ENCODE results near the gene ZNF646. TPM values are rescaled to one million over a fixed set of nuclear protein-coding genes. Genes with fewer than 3 reads are reported as not detected.

Gene ZNF646
- total RNA-seq, 4 donors from 2014 or later: 13.3 to 20.1 (median 17.7) TPM

DNA sequence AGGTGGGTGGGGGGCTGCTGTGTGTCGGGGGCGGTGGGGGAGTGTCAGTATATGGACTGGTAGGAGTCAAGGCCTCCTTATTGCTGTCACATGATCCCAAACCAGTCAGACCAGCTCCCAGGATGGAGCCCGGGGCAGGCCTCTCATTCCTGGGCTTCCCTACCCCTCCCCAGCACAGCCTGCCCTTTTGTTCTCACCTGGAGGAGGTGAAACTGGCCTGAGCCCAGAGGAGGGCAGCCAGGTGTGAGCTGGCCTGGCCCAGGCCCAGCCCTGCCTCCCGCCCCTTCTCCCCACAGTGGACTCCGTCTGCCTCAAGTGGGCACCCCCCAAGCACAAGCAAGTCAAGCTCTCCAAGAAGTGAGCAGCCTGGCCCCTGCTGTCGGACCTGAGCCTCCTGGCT, 56.7 kb downstream of the ZNF646 start:
- WGBS, 2 donors: 17 to 41% methylated on average over 4 to 5 of the region's 6 CpGs
- peak in 1 of 2 donors; percentile 26 for TF ChIP-seq POLR2A (IDR thresholded peaks at IDR 0.05)
- TF ChIP-seq, protein P1, sequence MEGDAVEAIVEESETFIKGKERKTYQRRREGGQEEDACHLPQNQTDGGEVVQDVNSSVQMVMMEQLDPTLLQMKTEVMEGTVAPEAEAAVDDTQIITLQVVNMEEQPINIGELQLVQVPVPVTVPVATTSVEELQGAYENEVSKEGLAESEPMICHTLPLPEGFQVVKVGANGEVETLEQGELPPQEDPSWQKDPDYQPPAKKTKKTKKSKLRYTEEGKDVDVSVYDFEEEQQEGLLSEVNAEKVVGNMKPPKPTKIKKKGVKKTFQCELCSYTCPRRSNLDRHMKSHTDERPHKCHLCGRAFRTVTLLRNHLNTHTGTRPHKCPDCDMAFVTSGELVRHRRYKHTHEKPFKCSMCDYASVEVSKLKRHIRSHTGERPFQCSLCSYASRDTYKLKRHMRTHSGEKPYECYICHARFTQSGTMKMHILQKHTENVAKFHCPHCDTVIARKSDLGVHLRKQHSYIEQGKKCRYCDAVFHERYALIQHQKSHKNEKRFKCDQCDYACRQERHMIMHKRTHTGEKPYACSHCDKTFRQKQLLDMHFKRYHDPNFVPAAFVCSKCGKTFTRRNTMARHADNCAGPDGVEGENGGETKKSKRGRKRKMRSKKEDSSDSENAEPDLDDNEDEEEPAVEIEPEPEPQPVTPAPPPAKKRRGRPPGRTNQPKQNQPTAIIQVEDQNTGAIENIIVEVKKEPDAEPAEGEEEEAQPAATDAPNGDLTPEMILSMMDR (IDR thresholded peaks at IDR 0.05): peak in 1 of 6 experiments; percentile 23
- Histone ChIP-seq H3K4me3 (replicated peaks in 1 of 3) (no peak overlapping the region), H3K4me1 (peaks cover 68 to 76% of the 10 kb centered on the region in 2 donors), H3K27ac (peak overlapping the region; percentile 76 to 96 (median 92)), H3K27me3 (no peaks in the 10 kb centered on the region), H3K9me3 (no peaks in the 10 kb centered on the region), H3K36me3 (peaks cover 11 to 29% of the 10 kb centered on the region in 2 donors)
- intact Hi-C loops (cut with DNase I): no loop called here
- peak; percentile 99 for DNase-seq

DNA sequence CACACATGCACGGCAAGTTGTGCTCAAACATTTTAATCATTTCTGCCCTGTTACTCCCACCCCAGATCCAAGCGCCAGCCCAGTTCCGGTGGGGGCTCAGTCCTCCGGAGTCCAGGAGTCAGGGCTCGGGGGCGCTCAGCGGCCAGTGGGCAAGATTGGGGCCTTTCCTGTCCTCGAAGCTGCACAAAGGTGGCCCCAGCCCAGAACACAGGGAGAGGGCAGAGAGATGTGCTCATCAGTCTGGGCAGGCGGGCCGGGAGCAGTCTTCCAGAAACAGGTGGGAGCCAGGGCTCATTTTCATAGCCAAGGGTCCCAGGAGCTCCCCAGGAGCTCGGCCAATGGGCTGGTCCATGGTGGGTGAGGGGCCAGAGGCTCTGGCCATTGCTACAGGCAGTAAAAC, 57.2 kb downstream of the ZNF646 start:
- Histone ChIP-seq H3K4me3 (replicated peaks in 1 of 3) (no peak overlapping the region), H3K4me1 (peaks cover 72 to 79% of the 10 kb centered on the region in 2 donors), H3K27ac (peak overlapping the region; percentile 75 to 96 (median 92)), H3K9me3 (no peaks in the 10 kb centered on the region), H3K27me3 (no peaks in the 10 kb centered on the region), H3K36me3 (peaks cover 11 to 29% of the 10 kb centered on the region in 2 donors)
- DNase-seq: peak in 1 of 2 donors; percentile 22
- TF ChIP-seq, protein P1 (IDR thresholded peaks at IDR 0.05): no peak
- no peak for TF ChIP-seq POLR2A (IDR thresholded peaks at IDR 0.05)
- intact Hi-C loops (cut with DNase I): no loop called here
- WGBS, 2 donors: 62 to 66% methylated on average over 10 to 11 of the region's 11 CpGs

DNA sequence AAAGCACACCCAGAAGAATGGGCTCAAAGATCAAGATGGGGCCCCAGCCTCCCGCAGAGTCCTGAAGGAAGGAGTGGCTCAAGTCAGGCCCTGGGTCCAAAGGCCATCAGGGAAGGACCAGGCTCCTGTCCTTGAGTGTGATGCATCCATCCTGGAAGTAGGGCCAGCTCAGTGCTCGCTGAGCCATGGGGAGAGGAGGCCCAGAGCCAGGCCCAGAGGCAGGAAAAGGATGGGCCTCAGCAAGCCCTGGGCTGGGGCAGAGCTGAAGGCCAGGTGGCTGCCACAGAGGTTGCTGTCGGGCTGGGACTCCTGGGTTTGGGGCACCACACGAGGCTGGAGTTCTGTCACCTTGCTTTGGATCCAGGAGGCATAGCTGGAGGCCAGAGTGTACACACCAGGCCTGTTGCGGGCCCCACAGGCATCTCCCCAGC, 57.6 kb downstream of the ZNF646 start:
- H3K4me1 ChIP-seq: peaks cover 68 to 74% of the 10 kb centered on the region in 2 donors
- H3K9me3 ChIP-seq: no peaks in the 10 kb centered on the region
- WGBS, 2 donors: 78% methylated on average over 3 to 5 of the region's 5 CpGs
- DNase-seq: peak in 1 of 2 donors; percentile 35
- H3K4me3 ChIP-seq (replicated peaks in 1 of 3): no peak overlapping the region
- TF ChIP-seq, protein P1 (IDR thresholded peaks at IDR 0.05): no peak
- no peak for TF ChIP-seq POLR2A (IDR thresholded peaks at IDR 0.05)
- peaks cover 11 to 29% of the 10 kb centered on the region in 2 donors for H3K36me3 ChIP-seq
- H3K27me3 ChIP-seq: no peaks in the 10 kb centered on the region
- H3K27ac ChIP-seq: peak overlapping the region; percentile 75 to 96 (median 92)
- intact Hi-C loops (cut with DNase I): no loop called here

DNA sequence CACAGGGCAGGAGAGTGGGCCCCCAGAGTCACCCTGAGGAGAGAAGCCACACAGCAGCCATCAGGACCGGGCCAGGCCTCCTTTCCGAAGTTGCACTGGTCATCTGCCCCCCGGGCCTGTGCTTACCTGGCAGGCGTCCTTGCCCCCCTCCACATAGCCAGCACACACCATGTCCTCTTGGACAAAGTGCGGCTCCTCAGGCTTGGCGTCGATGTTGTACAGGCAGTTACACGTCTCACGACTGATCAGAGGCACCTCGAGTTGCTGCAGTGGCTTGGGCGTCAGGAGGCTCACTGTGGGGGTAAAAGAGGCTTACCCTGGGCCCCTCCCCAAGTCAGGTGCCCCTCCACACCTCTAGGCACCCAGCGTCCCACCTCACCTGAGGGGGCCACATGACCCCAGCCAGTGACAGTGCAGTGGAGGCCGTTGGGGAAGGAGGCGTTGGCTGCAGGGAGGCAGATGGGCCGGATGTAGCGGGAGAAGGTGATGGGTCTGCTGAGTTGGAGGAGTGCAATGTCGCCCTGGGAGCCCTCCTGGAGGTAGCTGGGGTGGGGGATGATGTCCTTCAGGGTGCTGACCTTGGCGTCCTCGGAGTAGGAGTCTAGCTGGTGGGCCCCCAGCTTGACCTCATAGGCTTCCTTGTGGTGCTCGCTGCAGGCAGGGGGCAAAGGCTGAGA, 58.2 kb downstream of the ZNF646 start:
- intact Hi-C loops (cut with DNase I): no loop called here
- H3K4me3 ChIP-seq (replicated peaks in 1 of 3): no peak overlapping the region
- peaks cover 11 to 24% of the 10 kb centered on the region in 2 donors for H3K36me3 ChIP-seq
- WGBS, 2 donors: 87 to 88% methylated on average over 20 of the region's 20 CpGs
- peak overlapping the region in 2 of 3 donors; percentile 92 to 96 for H3K27ac ChIP-seq
- H3K9me3 ChIP-seq: no peaks in the 10 kb centered on the region
- peaks cover 64 to 69% of the 10 kb centered on the region in 2 donors for H3K4me1 ChIP-seq
- DNase-seq: no peak
- no peaks in the 10 kb centered on the region for H3K27me3 ChIP-seq
- TF ChIP-seq, protein P1 (IDR thresholded peaks at IDR 0.05): no peak
- no peak for TF ChIP-seq POLR2A (IDR thresholded peaks at IDR 0.05)

DNA sequence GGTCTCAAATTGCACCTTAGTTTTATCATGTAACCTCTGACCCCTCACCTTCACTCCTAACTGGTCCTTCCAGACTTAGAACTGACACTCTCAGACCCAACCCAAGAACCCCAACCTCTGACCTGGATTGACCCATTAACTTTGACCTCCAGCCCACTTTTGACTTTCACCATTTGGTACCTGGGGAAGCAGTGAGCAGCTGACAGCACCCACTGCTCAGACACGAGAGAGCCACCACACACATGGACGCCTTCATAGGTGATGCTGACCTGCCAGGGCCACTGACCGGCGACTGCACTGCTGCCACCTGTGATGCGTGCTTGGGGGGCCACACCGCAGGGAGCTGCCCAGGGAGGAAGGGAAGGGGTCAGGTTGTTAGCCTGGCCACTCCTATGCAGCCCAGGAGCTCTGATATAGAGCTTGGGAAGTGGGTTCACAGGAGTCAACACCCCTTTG, 58.9 kb downstream of the ZNF646 start:
- Histone ChIP-seq H3K27ac (peak overlapping the region in 2 of 3 donors; percentile 79 to 97), H3K4me1 (peaks cover 60 to 64% of the 10 kb centered on the region in 2 donors), H3K36me3 (peaks cover 11 to 17% of the 10 kb centered on the region in 2 donors), H3K9me3 (no peaks in the 10 kb centered on the region), H3K27me3 (no peaks in the 10 kb centered on the region), H3K4me3 (replicated peaks in 1 of 3) (no peak overlapping the region)
- 60 to 81% methylated on average over 1 to 6 of the region's 6 CpGs for WGBS, 2 donors
- intact Hi-C loops (cut with DNase I): no loop called here
- TF ChIP-seq, protein P1 (IDR thresholded peaks at IDR 0.05): no peak
- no peak for TF ChIP-seq POLR2A (IDR thresholded peaks at IDR 0.05)
- DNase-seq: no peak

All from thyroid gland (tissue), 4 donors.